ENCODE measurements around the gene GCH1.
"Not testable (repeated sequence)": the region's sequence is repeated elsewhere in the genome, so short reads cannot be mapped to it uniquely, and the experiment has no call there.

- TF ChIP-seq EZH2 (IDR thresholded peaks at IDR 0.05; ENCODE audit: insufficient read depth, low read length); CTCF (IDR thresholded peaks at IDR 0.05; ENCODE audit: insufficient read depth, low read depth, low read length): not testable (repeated sequence)
Measured at GRCh38 chr14:54870154-54871090, 32.2 kb downstream of the GCH1 start.
